PC-9 (cell line): Measurements from ENCODE around the gene SRSF12. TPM values are rescaled to one million over a fixed set of nuclear protein-coding genes. Genes with fewer than 3 reads are reported as not detected.

Experiments used
- Bru-seq: library from RNA; stranded (reverse); fragments of 400-500 nt; gene quantifications from one replicate; lab custom pipeline; 2021; lab: Mats Ljungman, UMichigan
- BruChase-seq, 2 experiments: library from RNA; stranded (reverse); fragments of 400-500 nt; gene quantifications; one replicate each; lab custom pipeline; 2021; lab: Mats Ljungman, UMichigan
- BruUV-seq: library from RNA; stranded (reverse); fragments of 400-500 nt; replicated peaks from 2 replicates; lab custom pipeline; 2021; lab: Mats Ljungman, UMichigan
- CTCF ChIA-PET: fragments of 300-600 bp; sonication (Branson Sonifier 250); formaldehyde crosslinking; loops from one replicate; lab custom pipeline; 2022; ENCODE audit warnings: antibody characterized with exemption; lab: Charles Lee
- POLR2A ChIA-PET: fragments of 300-600 bp; sonication (Branson Sonifier 250); formaldehyde crosslinking; loops from one replicate; lab custom pipeline; 2022; ENCODE audit warnings: antibody characterized with exemption; ENCODE audit not compliant: unreplicated experiment; lab: Charles Lee
- DNase-seq, 2 experiments: peaks; one replicate each; pipeline versions ENCODE4 v3.0.0 to v3.0.0-alpha.2; 2015 to 2022; ENCODE audit warnings: mixed read lengths in 1 of 2
- H2AFZ ChIP-seq: fragments of 200-600 bp; sonication (generic); 2 replicates; pipeline ENCODE4 v1.8.1; 2017; ENCODE audit warnings: antibody characterized with exemption
- H3F3A ChIP-seq: fragments of 200-600 bp; sonication (generic); 2 replicates; pipeline ENCODE4 v1.8.1; 2017; ENCODE audit warnings: antibody characterized with exemption, mild to moderate bottlenecking, low read depth; ENCODE audit not compliant: insufficient read depth
- H3K27ac ChIP-seq: fragments of 200-600 bp; sonication (generic); 2 replicates; pipeline ENCODE4 v1.6.1; 2016; ENCODE audit warnings: mixed run types
- H3K27me3 ChIP-seq: fragments of 200-600 bp; sonication (generic); 2 replicates; pipeline ENCODE4 v1.6.1; 2016; ENCODE audit warnings: low read depth, mixed run types; ENCODE audit not compliant: insufficient read depth
- H3K36me3 ChIP-seq: fragments of 200-600 bp; sonication (generic); 2 replicates; pipeline ENCODE4 v1.6.1; 2016; ENCODE audit warnings: low read depth, mixed run types
- H3K4me1 ChIP-seq: fragments of 200-600 bp; sonication (generic); replicated peaks from 2 replicates; pipeline ENCODE4 v1.6.1; 2016; ENCODE audit warnings: mixed run types; ENCODE audit not compliant: insufficient read depth
- H3K4me2 ChIP-seq: fragments of 200-600 bp; sonication (generic); 2 replicates; pipeline ENCODE4 v1.6.1; 2017; ENCODE audit warnings: mixed run types
- H3K4me3 ChIP-seq: fragments of 200-600 bp; sonication (generic); 2 replicates; pipeline ENCODE4 v1.6.1; 2016; ENCODE audit warnings: mixed run types
- H3K79me2 ChIP-seq: fragments of 200-600 bp; sonication (generic); 2 replicates; pipeline ENCODE4 v1.6.1; 2017; ENCODE audit warnings: low read depth, mixed run types
- H3K9me2 ChIP-seq: fragments of 200-600 bp; sonication (generic); 2 replicates; pipeline ENCODE4 v1.8.1; 2017; ENCODE audit warnings: mild to moderate bottlenecking; ENCODE audit not compliant: insufficient read depth
- H3K9me3 ChIP-seq: fragments of 200-600 bp; sonication (generic); 2 replicates; pipeline ENCODE4 v1.8.1; 2016; ENCODE audit warnings: low read depth; ENCODE audit not compliant: insufficient read depth
- H4K20me1 ChIP-seq: fragments of 200-600 bp; sonication (generic); 2 replicates; pipeline ENCODE4 v1.8.1; 2017; ENCODE audit not compliant: insufficient read depth
- EZH2 ChIP-seq: fragments of 200-600 bp; sonication (generic); IDR thresholded peaks from 2 replicates; pipeline ENCODE4 v1.8.0; 2017; ENCODE audit warnings: antibody characterized with exemption, low read depth
- intact Hi-C: fragments of 100-400 bp; cut with micrococcal nuclease; formaldehyde crosslinking; loops from one replicate; pipeline ENCODE4 v1.10.0; 2022; ENCODE audit not compliant: unreplicated experiment
- long read RNA-seq: library from polyadenylated mRNA; stranded (forward); transcript quantifications from one replicate; pipeline ENCODE4 v2.0.0, GENCODE V29; 2022
- total RNA-seq: library from RNA; stranded (reverse); gene quantifications from 2 replicates; pipeline ENCODE4 v1.2.3, GENCODE V29; 2021
- TF ChIP-seq, protein P1 (sequence below): fragments of 200-600 bp; sonication (generic); conservative IDR thresholded peaks from 2 replicates; pipeline ENCODE4 v1.6.1; 2017; ENCODE audit warnings: mixed run types, antibody characterized with exemption, mild to moderate bottlenecking, moderate library complexity

SRSF12 gene
- not detected in 2 replicates for total RNA-seq
- Bru-seq, nascent RNA, result not detected
- BruChase-seq, experiment 1, labeled RNA remaining after a 2-hour chase, result percentile 6 among the genes with signal in this experiment
- BruChase-seq, experiment 2, labeled RNA remaining after a 6-hour chase, result percentile 6 among the genes with signal in this experiment
- long read RNA-seq, result 0 reads

DNA sequence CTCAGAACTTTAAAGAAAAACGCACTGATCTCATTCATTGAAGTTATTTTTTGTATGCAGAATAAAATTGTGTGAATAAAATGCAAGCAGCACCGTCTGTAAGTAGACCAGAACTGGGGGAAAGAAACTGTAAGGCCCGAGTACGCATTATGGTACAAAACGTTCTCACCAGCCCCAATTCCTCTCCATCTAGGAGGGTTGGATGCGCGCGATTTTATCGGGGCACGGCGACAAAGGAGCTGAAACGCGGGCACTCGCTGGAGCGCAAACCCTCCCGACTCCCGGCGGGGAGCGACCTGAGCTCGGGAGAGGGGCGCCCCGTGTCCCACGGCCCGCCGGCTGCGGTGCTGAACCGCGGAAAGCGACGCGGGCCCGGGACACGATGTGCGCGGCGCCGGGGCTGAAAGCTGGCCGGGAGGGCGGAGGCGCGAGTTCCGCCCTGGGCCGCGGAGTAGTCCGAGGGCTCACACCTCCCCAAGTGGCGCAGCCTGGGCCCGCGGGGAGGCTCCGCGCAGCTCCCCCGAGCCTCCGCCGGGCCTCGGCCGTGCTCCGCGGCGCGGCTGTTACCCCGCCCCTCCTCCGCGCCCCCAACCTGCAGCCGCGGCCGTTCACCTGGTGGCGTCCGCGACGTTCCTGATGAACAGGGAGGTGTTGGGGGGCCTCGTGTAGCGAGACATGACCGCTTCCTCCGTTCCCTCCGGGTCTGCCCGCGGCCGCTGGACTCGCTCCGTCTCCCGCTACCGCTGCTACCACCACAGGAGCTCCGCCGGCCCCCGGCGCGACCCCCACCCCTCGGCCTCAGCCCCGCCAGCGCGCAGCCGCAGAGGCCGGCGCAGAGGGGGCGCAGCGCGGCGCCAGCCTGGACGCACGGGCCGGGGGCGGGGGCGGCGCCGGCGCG lies at the start of gene SRSF12:
Gene SRSF12 (minus strand): TSS at position 861 of the 898 bp plus-strand sequence. CDS start 184 bp downstream, at position 677.
- Histone ChIP-seq H3K4me2 (peak within 1 kb of the TSS; percentile 82), H3K9me2 (no peaks in the 10 kb centered on the region), H3K36me3 (no peaks in the 10 kb centered on the region), H3K27me3 (0 out of 2 replicates have a peak, but pooled peaks cover 4% of the 10 kb centered on the region), H3K4me3 (peak within 1 kb of the TSS; percentile 56; the same call in 1 of the 2 replicates), H3K79me2 (no peaks in the 10 kb centered on the region), H4K20me1 (no peaks in the 10 kb centered on the region), H3K4me1 (no peaks in the 10 kb centered on the region), H3F3A (no peaks in the 10 kb centered on the region), H3K9me3 (no peaks in the 10 kb centered on the region), H2AFZ (peak within 1 kb of the TSS; percentile 87), H3K27ac (no peak within 1 kb of the TSS)
- TF ChIP-seq, protein P1, sequence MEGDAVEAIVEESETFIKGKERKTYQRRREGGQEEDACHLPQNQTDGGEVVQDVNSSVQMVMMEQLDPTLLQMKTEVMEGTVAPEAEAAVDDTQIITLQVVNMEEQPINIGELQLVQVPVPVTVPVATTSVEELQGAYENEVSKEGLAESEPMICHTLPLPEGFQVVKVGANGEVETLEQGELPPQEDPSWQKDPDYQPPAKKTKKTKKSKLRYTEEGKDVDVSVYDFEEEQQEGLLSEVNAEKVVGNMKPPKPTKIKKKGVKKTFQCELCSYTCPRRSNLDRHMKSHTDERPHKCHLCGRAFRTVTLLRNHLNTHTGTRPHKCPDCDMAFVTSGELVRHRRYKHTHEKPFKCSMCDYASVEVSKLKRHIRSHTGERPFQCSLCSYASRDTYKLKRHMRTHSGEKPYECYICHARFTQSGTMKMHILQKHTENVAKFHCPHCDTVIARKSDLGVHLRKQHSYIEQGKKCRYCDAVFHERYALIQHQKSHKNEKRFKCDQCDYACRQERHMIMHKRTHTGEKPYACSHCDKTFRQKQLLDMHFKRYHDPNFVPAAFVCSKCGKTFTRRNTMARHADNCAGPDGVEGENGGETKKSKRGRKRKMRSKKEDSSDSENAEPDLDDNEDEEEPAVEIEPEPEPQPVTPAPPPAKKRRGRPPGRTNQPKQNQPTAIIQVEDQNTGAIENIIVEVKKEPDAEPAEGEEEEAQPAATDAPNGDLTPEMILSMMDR, result no peak
- no peak for TF ChIP-seq EZH2
- ChIA-PET POLR2A (no interaction called here), CTCF (no interaction called here)
- no TSS peak for BruUV-seq
- intact Hi-C loops, result no loop called here
- DNase-seq, result peak in 1 of 2 experiments; percentile 11

- no peaks in the 10 kb centered on the region for H3K9me2 ChIP-seq
- H3K9me3 ChIP-seq, result no peaks in the 10 kb centered on the region
- H4K20me1 ChIP-seq, result no peaks in the 10 kb centered on the region; the same call in 1 of the 2 replicates
- no peaks in the 10 kb centered on the region for H3K4me1 ChIP-seq
- H3K4me3 ChIP-seq, result no peak overlapping the region
- no TSS peak for BruUV-seq
- POLR2A ChIA-PET, result no interaction called here
- intact Hi-C loops, result no loop called here
- no peak for DNase-seq
- H3K27me3 ChIP-seq, result no peaks in the 10 kb centered on the region
- CTCF ChIA-PET, result no interaction called here
- no peak overlapping the region for H2AFZ ChIP-seq
- H3K79me2 ChIP-seq, result no peaks in the 10 kb centered on the region
- no peak overlapping the region for H3K4me2 ChIP-seq
- peaks cover 33% of the 10 kb centered on the region for H3K36me3 ChIP-seq
- H3K27ac ChIP-seq, result no peak overlapping the region
- TF ChIP-seq, protein P1, result no peak
- TF ChIP-seq EZH2, result no peak
- no peaks in the 10 kb centered on the region for H3F3A ChIP-seq
Measured at GRCh38 chr6:89162047-89162371, 44.1 kb upstream of the SRSF12 start.

- Histone ChIP-seq H4K20me1 (no peaks in the 10 kb centered on the region; the same call in 1 of the 2 replicates), H3K9me2 (no peaks in the 10 kb centered on the region), H3K79me2 (no peaks in the 10 kb centered on the region), H3K36me3 (peaks cover 33% of the 10 kb centered on the region), H3K4me3 (no peak overlapping the region), H3K9me3 (no peaks in the 10 kb centered on the region), H3K27ac (no peak overlapping the region), H3K4me2 (no peak overlapping the region), H3K27me3 (no peaks in the 10 kb centered on the region), H3F3A (no peaks in the 10 kb centered on the region), H3K4me1 (no peaks in the 10 kb centered on the region), H2AFZ (no peak overlapping the region)
- ChIA-PET POLR2A (no interaction called here), CTCF (no interaction called here)
- DNase-seq, result no peak
- TF ChIP-seq EZH2, result no peak
- TF ChIP-seq, protein P1, result no peak
- no TSS peak for BruUV-seq
- intact Hi-C loops, result no loop called here
Measured at GRCh38 chr6:89161326-89162046, 43.6 kb upstream of the SRSF12 start.
